ENCODE results near the gene RAP1GDS1.

Gene RAP1GDS1

DNA sequence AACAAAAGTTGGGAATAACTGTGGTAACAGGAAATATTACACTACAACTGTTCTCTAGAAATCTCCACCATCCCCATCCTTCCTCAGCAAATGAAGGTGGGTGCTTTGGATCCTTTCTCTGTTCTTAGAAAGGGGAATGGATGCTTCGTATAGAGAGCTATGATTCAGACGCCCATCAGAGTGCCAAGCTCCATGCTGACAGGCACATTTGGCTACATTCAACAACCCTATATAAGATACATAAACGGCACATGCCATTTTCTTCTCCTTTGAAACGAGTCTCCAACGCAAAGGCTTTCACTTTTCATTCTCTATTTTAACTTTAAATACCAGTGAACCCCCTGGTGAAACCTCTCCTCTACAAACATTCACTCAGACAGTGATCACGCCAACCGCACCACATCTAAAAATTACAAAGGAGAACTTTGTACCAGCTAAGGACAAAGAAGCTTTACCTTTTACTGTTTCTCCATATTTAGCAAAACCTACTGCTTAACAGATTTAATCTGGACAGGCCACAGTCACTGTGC is 224.7 kb downstream of the RAP1GDS1 start:
- Histone ChIP-seq H3K27ac (no peak overlapping the region), H3K79me2 (no peaks in the 10 kb centered on the region), H3K9me3 (ENCODE audit: control insufficient read depth, low read length) (no peaks in the 10 kb centered on the region), H3K4me3 (ENCODE audit: low read depth, low read length) (no peak overlapping the region), H3K4me2 (ENCODE audit: low read length) (no peak overlapping the region), H3K4me1 (no peaks in the 10 kb centered on the region), H3K27me3 (ENCODE audit: control insufficient read depth, insufficient read depth, low read length) (no peaks in the 10 kb centered on the region), H3K9ac (no peak overlapping the region), H3K36me3 (ENCODE audit: control insufficient read depth, insufficient read depth, low read length) (no peaks in the 10 kb centered on the region), H2AFZ (no peak overlapping the region)
- TF ChIP-seq, protein P1, sequence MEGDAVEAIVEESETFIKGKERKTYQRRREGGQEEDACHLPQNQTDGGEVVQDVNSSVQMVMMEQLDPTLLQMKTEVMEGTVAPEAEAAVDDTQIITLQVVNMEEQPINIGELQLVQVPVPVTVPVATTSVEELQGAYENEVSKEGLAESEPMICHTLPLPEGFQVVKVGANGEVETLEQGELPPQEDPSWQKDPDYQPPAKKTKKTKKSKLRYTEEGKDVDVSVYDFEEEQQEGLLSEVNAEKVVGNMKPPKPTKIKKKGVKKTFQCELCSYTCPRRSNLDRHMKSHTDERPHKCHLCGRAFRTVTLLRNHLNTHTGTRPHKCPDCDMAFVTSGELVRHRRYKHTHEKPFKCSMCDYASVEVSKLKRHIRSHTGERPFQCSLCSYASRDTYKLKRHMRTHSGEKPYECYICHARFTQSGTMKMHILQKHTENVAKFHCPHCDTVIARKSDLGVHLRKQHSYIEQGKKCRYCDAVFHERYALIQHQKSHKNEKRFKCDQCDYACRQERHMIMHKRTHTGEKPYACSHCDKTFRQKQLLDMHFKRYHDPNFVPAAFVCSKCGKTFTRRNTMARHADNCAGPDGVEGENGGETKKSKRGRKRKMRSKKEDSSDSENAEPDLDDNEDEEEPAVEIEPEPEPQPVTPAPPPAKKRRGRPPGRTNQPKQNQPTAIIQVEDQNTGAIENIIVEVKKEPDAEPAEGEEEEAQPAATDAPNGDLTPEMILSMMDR (IDR thresholded peaks at IDR 0.05) = no peak

DNA sequence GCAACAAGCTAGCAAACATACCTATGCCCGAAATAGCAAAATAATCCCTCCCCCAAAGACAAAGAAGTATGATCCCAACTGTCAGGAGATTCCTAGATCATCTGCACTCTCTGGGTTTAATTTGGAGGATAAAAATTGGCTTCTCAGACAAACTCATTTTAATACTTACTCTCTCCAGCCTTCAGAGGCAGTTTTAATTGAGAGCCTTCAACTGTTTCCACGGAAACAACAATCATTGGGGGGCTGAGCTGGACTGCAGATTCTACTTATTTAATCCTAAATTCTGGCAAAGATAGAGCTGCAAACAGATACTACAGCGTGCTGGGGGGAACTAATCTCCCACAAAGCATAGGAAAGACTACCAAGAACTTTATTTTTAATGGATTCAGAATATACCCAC is 229.1 kb downstream of the RAP1GDS1 start:
- H3K9ac ChIP-seq = no peak overlapping the region
- H2AFZ ChIP-seq = no peak overlapping the region
- H3K4me2 ChIP-seq (ENCODE audit: low read length) = no peak overlapping the region
- no peak overlapping the region for H3K27ac ChIP-seq
- H3K79me2 ChIP-seq = no peaks in the 10 kb centered on the region
- H3K4me3 ChIP-seq (ENCODE audit: low read depth, low read length) = no peak overlapping the region
- H3K27me3 ChIP-seq (ENCODE audit: control insufficient read depth, insufficient read depth, low read length) = no peaks in the 10 kb centered on the region
- H3K4me1 ChIP-seq = no peaks in the 10 kb centered on the region
- H3K36me3 ChIP-seq (ENCODE audit: control insufficient read depth, insufficient read depth, low read length) = no peaks in the 10 kb centered on the region
- H3K9me3 ChIP-seq (ENCODE audit: control insufficient read depth, low read length) = no peaks in the 10 kb centered on the region
- TF ChIP-seq, protein P1 (IDR thresholded peaks at IDR 0.05) = no peak

DNA sequence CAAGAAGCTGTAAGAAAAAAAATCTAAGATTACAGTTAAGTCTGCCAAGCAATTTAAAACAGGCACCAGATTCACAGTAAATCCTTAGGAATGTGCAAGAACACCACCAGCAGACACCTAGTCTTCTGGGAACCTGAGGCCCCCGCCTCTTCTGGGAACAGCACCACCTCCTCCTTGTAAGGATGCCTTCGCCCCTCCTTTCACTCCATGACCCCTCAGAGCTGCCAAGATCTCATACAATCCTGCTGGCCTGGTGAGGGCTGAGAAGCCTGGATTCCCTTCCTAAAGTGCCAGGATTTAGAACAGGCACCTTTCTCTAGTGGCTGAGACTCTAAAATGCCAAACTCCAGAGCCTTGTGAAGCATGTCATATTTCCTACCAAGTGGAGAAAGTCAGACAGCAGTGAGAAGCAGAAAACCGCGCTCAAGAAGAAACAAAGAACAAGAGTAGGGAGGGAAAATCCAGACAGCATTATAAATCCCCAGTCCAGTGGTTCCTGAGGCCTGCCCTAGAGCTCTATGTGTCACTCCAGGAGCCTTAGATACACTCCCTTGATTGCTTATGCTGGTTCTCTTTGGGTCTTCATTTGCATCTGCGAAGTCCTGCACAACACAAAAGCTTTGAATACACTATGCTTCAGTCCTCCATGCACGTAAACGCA is 230.8 kb downstream of the RAP1GDS1 start:
- Histone ChIP-seq H3K4me2 (ENCODE audit: low read length) (no peak overlapping the region), H3K27ac (no peak overlapping the region), H3K79me2 (no peaks in the 10 kb centered on the region), H3K4me3 (ENCODE audit: low read depth, low read length) (no peak overlapping the region), H3K27me3 (ENCODE audit: control insufficient read depth, insufficient read depth, low read length) (no peaks in the 10 kb centered on the region), H3K9ac (no peak overlapping the region), H2AFZ (no peak overlapping the region), H3K4me1 (no peaks in the 10 kb centered on the region), H3K9me3 (ENCODE audit: control insufficient read depth, low read length) (no peaks in the 10 kb centered on the region), H3K36me3 (ENCODE audit: control insufficient read depth, insufficient read depth, low read length) (no peaks in the 10 kb centered on the region)
- TF ChIP-seq, protein P1 (IDR thresholded peaks at IDR 0.05) = no peak

DNA sequence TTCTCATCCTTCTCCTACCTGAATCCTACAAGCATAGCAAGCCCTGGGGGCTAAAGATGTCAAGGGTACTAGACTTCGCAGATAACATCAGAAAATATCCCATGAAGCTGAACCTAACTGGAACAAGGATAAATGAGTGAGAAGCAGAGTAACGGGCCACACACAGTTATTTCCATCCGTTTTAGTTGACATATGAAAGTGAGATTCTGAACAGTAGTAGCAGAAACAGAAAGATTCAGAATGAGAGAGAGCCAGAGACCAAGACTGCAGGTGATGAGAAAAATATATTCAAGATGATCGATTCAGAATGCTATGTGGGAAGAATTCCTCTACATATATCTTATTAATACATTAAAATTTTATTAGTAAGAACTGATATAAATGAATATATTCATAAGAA is 232.1 kb downstream of the RAP1GDS1 start:
- Histone ChIP-seq H3K9me3 (ENCODE audit: control insufficient read depth, low read length) (no peaks in the 10 kb centered on the region), H3K27ac (no peak overlapping the region), H3K4me1 (no peaks in the 10 kb centered on the region), H3K36me3 (ENCODE audit: control insufficient read depth, insufficient read depth, low read length) (no peaks in the 10 kb centered on the region), H3K4me3 (ENCODE audit: low read depth, low read length) (no peak overlapping the region), H3K27me3 (ENCODE audit: control insufficient read depth, insufficient read depth, low read length) (no peaks in the 10 kb centered on the region), H3K79me2 (no peaks in the 10 kb centered on the region), H3K9ac (no peak overlapping the region), H2AFZ (no peak overlapping the region), H3K4me2 (ENCODE audit: low read length) (no peak overlapping the region)
- TF ChIP-seq, protein P1 (IDR thresholded peaks at IDR 0.05) = no peak
